Left cardiac atrium (tissue), 4 donors: ENCODE data around the gene WDR89. TPM values are rescaled to one million over a fixed set of nuclear protein-coding genes. Genes with fewer than 3 reads are reported as not detected.
"Not testable (repeated sequence)": the region's sequence is repeated elsewhere in the genome, so short reads cannot be mapped to it uniquely, and the experiment has no call there.

Experiments
- ATAC-seq, 2 donors: fragments of 200-7000 bp; cut with Tn5 transposase; one replicate each; pipeline ENCODE4 v1.9.1; 2020; ENCODE audit warnings: mild to moderate bottlenecking in 2 of 2, moderate library complexity in 2 of 2
- DNase-seq: peaks from one replicate; pipeline ENCODE4 v3.0.0-alpha.2; 2020
- intact Hi-C, 2 donors: fragments of 100-400 bp; cut with DNase I; formaldehyde crosslinking; loops; one replicate each; pipeline versions ENCODE4 v1.14.1 to v1.15.1; 2022 to 2023
- total RNA-seq, 2 donors: library from RNA; stranded (reverse); fragmentation: NEBNext Ultra II Directional; extraction: Animal tissue kit (Norgen Biotek cat#: 25700); gene quantifications; one replicate each; pipeline ENCODE4 v1.2.1, GENCODE V29; 2021
- donor health status: DM: no; HTN: yes; CAD: no.
- donor health status: DM: no; HTN: yes; CAD: no; lungs with severe emphysema.
- donor health status: DM: yes; HTN: yes; CAD: no.
- donor health status: Dilated cardiomyopathy.

The WDR89 gene
- total RNA-seq, 2 donors from 2014 or later = 5.5 to 8.6 TPM

GRCh38 chr14:63656194-63656593, 14.5 kb upstream of the WDR89 start:
- DNase-seq (no peak), ATAC-seq (no peak)
- intact Hi-C loops = no loop called here

DNA sequence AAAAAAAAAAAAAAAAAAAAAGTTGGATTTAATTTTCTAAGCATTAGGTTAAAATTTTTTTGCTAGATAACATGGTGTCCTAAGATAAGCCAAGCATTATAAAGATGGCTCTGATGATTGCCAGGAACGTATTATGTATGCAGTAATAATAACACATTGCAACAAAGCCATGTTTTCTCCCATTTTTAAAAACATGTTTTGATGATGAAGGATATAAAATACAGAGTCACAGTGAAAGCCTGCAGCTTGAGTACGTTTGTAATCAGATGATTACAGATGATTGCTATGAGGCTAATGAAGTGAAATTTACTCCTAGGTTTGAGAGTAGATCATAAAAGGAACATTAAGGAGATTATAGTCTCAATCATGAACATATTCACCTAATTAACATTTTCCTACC, 13.3 kb upstream of the WDR89 start:
- no peak for ATAC-seq
- intact Hi-C loops = no loop called here

DNA sequence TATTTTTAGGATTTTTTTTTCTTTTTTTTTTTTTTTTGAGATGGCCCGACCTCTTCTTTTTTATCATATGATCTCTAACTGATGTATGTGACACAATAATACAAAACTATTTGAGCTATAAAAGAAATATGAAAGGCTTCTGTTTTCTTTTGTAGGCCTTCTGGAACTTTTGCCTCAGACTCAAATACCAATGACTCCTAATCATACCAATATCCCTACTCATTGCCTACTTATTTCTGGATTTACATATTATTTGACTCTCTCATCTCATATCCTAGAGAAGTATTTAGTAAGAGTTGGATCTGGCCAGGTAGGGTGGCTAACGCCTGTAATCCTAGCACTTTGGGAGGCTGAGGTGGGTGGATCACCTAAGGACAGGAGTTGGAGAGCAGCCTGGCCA, 12.7 kb upstream of the WDR89 start:
- DNase-seq (no peak), ATAC-seq (no peak)
- intact Hi-C loops = no loop called here

More for the DNA sequence above, 13.3 kb upstream of the WDR89 start:
- DNase-seq = no peak

DNA sequence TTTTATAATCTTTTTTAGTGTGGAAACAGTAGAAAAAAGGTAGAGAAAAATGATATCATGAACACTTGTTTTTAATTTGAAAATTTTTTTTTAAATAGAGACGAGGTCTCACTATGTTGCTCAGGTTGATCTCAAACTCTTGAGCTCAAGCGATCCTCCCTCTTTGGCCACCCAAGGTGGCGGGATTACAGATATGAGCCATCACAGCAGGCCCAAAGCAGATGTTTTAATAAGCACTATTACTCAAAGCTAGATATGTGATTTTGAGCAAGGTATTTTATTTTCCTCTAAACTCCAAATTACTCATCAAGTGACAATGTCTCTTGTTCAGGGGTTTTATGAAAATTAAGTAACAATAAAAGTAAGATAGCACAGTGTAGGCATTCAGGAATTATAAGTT, 10.7 kb upstream of the WDR89 start:
- ATAC-seq = no peak
- no peak for DNase-seq
- intact Hi-C loops = no loop called here

GRCh38 chr14:63650256-63650952, 8.7 kb upstream of the WDR89 start:
- intact Hi-C loops = no loop called here
- DNase-seq (no peak), ATAC-seq (peak in 1 of 2 donors; percentile 73)

- DNase-seq (no peak), ATAC-seq (no peak)
- intact Hi-C loops = loop anchor here in 1 of 2 donors (10.0 kb wide), 1 partner anchor 77 kb away; the partner anchor contains the start of gene SGPP1
Measured at GRCh38 chr14:63647696-63648410, 6.2 kb upstream of the WDR89 start.

- intact Hi-C loops = loop anchor here (5.0 to 10.0 kb wide), 2 partner anchors 80 to 102 kb away; partner anchors contain the start of genes PPP2R5E (in 1 of the 2) and SGPP1 (in 1 of the 2)
- no peak for ATAC-seq
- DNase-seq = no peak
Measured at GRCh38 chr14:63644741-63645140, 3.1 kb upstream of the WDR89 start.

- ATAC-seq (no peak), DNase-seq (no peak)
- intact Hi-C loops = loop anchor here (5.0 to 10.0 kb wide), 2 partner anchors 82 to 101 kb away; partner anchors contain the start of genes PPP2R5E (in 1 of the 2) and SGPP1 (in 1 of the 2)
Measured at GRCh38 chr14:63642656-63643382, 1.1 kb upstream of the WDR89 start.

GRCh38 chr14:63642229-63642611, 549 bp upstream of the WDR89 start:
- ATAC-seq (peak; percentile 85 to 92), DNase-seq (peak; percentile 77)
- intact Hi-C loops = loop anchor here (5.0 to 10.0 kb wide), 2 partner anchors 83 to 100 kb away; partner anchors contain the start of genes PPP2R5E (in 1 of the 2) and SGPP1 (in 1 of the 2)

DNA sequence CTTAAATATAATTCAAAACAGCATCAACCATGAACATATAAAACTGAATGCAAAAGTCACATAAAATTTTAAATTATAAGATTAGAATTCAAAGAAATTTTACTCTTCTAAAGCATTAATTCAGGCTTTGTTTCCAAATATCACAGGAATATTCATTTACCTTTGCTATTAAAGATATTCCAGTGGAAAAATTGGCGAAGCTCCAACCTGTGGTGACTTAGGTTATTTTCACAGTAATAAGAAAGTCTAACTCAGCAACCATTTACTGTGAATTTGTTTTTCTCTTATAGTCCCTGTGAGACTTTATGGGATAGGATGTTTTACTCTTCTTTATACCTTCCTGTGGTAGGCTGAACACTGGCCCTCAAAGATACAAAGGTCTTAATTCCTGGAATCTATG, 3.2 kb downstream of the WDR89 start:
- ATAC-seq (no peak), DNase-seq (no peak)
- intact Hi-C loops = no loop called here

- ATAC-seq, DNase-seq, intact Hi-C loops: not testable (repeated sequence)
Measured at GRCh38 chr14:63636094-63636635, 5.5 kb downstream of the WDR89 start.

- ATAC-seq = no peak
- no peak for DNase-seq
- intact Hi-C loops = no loop called here
Measured at GRCh38 chr14:63633801-63634200, 7.9 kb downstream of the WDR89 start.

DNA sequence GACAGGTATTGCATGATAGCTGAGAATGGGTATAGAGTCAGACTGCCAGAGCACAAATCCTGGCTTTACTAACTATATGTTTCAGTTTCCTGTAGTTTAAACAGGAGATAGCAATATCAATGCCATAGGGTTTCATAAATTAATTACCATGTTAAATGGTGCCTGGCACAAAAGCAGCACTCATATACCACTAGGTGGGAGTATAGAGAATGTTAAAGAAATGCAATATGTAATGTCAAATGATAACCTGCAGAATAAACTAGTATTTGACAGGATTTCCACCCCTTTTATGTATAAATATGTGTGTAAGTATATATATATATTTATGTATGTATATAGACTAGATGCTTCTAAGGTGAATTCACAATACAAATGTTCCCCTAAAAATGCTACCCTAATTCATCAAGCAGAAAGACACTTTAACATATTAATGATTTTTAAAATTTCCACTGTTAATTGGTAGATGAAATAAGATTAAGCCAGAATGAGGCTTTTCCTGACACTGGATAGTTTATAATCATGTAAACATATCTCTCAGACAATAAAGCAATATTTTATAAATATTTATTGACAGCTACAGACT, 8.6 kb downstream of the WDR89 start:
- DNase-seq (no peak), ATAC-seq (no peak)
- intact Hi-C loops = no loop called here

DNA sequence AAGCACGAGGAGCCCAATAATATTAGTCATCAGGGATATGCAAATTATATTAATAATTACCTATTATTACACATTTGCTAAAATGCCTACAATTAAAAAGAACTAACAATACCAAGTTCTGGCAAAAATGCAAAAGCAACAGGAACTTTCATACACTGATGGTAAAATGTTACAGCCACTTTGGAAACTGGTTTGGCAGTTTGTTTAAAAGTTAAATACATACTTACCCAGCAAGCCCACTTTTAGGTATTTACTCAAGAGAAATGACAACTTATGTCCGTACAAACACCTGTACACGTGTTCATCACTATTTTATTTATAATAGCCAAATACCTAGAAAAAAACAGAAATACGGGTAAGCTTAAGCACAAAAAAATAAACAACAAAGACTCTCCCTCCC, 17.0 kb downstream of the WDR89 start:
- no peak for ATAC-seq
- intact Hi-C loops = loop anchor here in 1 of 2 donors (10.0 kb wide), 1 partner anchor 240 kb away; no protein-coding TSS in a partner anchor
- no peak for DNase-seq

DNA sequence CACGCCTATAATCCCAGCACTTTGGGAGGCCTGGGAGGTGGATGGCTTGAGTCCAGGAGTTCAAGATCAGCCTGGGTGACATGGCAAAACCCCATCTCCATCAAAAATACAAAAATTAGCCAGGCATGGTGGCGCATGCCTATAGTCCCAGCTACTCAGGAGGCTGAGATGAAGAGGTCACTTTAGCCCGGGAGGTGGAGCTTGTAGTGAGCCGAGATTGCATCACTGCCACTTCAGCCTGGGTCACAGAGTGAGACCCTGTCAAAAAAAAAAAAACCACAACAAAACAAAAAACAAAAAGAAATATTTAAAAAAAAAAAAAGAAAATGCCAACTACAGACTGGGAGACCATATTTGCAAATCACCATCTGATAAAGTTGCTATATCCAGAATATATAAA, 17.5 kb downstream of the WDR89 start:
- ATAC-seq (no peak), DNase-seq (no peak)
- intact Hi-C loops = loop anchor here in 1 of 2 donors (10.0 kb wide), 1 partner anchor 239 kb away; no protein-coding TSS in a partner anchor

GRCh38 chr14:63621975-63622374, 19.7 kb downstream of the WDR89 start:
- intact Hi-C loops = loop anchor here in 1 of 2 donors (10.0 kb wide), 1 partner anchor 237 kb away; no protein-coding TSS in a partner anchor
- ATAC-seq, DNase-seq: not testable (repeated sequence)

DNA sequence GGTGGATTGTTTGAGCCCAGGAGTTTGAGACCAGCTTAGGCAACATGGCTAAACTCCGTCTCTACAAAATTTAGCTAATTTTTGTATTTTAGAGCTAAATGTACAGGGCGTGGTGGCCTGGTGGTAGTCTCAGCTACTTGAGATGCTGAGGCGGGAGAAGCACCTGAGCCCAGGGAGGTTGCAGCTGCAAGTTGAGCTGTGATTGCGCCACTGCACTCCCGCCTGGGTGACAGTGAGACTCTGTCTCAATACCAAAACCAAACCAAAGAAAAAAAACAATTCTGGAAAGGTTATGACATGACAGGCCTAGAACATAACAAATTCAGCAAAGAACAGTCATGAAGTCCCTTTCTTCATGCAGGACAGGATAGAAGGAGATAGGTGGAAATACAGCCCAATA, 25.7 kb downstream of the WDR89 start:
- DNase-seq (no peak), ATAC-seq (no peak)
- intact Hi-C loops = no loop called here

DNA sequence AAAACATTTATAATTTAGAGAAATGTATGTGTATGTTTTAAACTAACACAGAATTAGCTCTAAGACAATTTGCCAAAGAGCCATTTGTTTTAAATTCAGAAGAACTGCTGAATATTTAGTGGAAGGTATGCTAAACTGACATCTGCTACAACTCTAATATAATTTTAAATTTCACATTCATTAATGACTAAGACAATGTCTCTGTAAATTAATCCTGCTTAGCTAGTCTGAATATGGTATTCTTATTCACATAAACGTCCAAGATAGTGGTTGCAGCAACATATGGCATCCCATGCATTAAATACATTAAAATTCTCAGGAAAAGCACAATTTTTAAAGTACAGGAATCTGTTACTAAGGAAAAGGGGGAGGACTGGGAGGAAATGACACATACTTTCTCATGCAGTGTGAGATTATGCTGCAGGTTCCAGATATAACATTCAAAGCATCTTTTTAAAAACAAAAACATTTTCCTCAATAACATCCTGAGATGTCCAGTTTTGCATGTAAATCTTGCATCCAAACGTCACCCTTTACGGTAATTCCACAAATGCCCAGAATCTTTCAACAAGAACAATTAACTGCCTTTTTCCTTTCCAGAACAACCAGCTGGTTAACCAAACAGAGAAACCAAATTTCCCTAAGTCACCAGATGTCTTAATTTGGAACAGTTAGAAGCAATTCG, 26.9 kb downstream of the WDR89 start:
- DNase-seq (no peak), ATAC-seq (peak in 1 of 2 donors; percentile 27)
- intact Hi-C loops = no loop called here
